Gastrocnemius medialis (tissue), 4 donors: ENCODE measurements around the gene PODN.

ENCODE experiments used
- CTCF ChIP-seq, 5 experiments: fragments of 450-650 bp in 3 of 5; fragments of 200-600 bp in 2 of 5; sonication (generic) in 2 of 5; IDR thresholded peaks in 4 of 5; conservative IDR thresholded peaks in 1 of 5; 1 replicate in 4 of 5; 2 replicates in 1 of 5; pipeline ENCODE4 v1.5.1; 2016 to 2019; ENCODE audit warnings: antibody characterized with exemption in 5 of 5, mild to moderate bottlenecking in 3 of 5, moderate library complexity in 3 of 5
- POLR2A ChIP-seq, 2 donors: fragments of 450-650 bp; IDR thresholded peaks; one replicate each; pipeline ENCODE4 v1.6.1; 2017; ENCODE audit warnings: antibody characterized with exemption in 2 of 2, mild to moderate bottlenecking in 2 of 2, moderate library complexity in 2 of 2

- TF ChIP-seq CTCF (IDR thresholded peaks at IDR 0.05 in 4 of 5, conservative IDR thresholded peaks at IDR 0.05 in 1 of 5) (no peak), POLR2A (IDR thresholded peaks at IDR 0.05) (no peak)
Observed at GRCh38 chr1:53131590-53131938, 69.6 kb downstream of the PODN start.
